OCI-LY7 (cell line): ENCODE measurements around the gene FZD7.

Source experiments
- CTCF ChIP-seq: fragments of 200-600 bp; sonication (generic); conservative IDR thresholded peaks from 2 replicates; pipeline ENCODE4 v1.5.1; 2014; ENCODE audit warnings: mild to moderate bottlenecking, antibody characterized with exemption, low read length, moderate library complexity, mixed read lengths
- EZH2phosphoT487 ChIP-seq: fragments of 200-600 bp; sonication (generic); IDR thresholded peaks from 2 replicates; pipeline ENCODE4 v1.6.1; 2018; ENCODE audit warnings: low read depth, borderline replicate concordance, mild to moderate bottlenecking, mixed run types, antibody characterized with exemption, low read length, moderate library complexity, mixed read lengths

GRCh38 chr2:202067589-202067988 lies 33.9 kb downstream of the FZD7 start:
- TF ChIP-seq CTCF (no peak), EZH2phosphoT487 (no peak)
